K562 (cell line): ENCODE measurements around the gene REPS1. TPM values are rescaled to one million over a fixed set of nuclear protein-coding genes. Genes with fewer than 3 reads are reported as not detected.

Experiments used
- FOXA3 ChIP-seq, 2 experiments: fragments of 450-650 bp in 1 of 2; sonication (generic) in 1 of 2; formaldehyde crosslinking; IDR thresholded peaks in 1 of 2; conservative IDR thresholded peaks in 1 of 2; 2 replicates each; pipeline versions ENCODE4 v1.4.0 to v1.8.0; 2020 to 2022; ENCODE audit warnings: mild to moderate bottlenecking in 2 of 2, missing genetic modification reagents in 1 of 2
- MAX ChIP-seq: sonication (generic); formaldehyde crosslinking; IDR thresholded peaks from 2 replicates; pipeline ENCODE4 v1.9.0; 2022; ENCODE audit warnings: mild to moderate bottlenecking, missing genetic modification reagents
- NFE2 ChIP-seq: IDR thresholded peaks from 2 replicates; pipeline ENCODE4 v1.6.1; 2014; ENCODE audit warnings: antibody characterized with exemption, low read depth
- NR1H2 ChIP-seq: sonication (generic); formaldehyde crosslinking; IDR thresholded peaks from 2 replicates; pipeline ENCODE4 v1.4.0; 2020; ENCODE audit warnings: mild to moderate bottlenecking, missing genetic modification reagents
- RBFOX2 ChIP-seq: fragments of 200-400 bp; formaldehyde crosslinking; IDR thresholded peaks from 2 replicates; pipeline ENCODE4 v1.6.1; 2017; ENCODE audit warnings: low read depth, mild to moderate bottlenecking, low read length, moderate library complexity
- RNF2 ChIP-seq: sonication (generic); IDR thresholded peaks from 2 replicates; pipeline ENCODE4 v1.6.1; 2016
- TFAP4 ChIP-seq: sonication (generic); formaldehyde crosslinking; IDR thresholded peaks from 2 replicates; pipeline ENCODE4 v1.8.0; 2022; ENCODE audit warnings: missing genetic modification reagents, mild to moderate bottlenecking, moderate library complexity, borderline replicate concordance
- ZBTB12 ChIP-seq: fragments of 250-450 bp; sonication (Bioruptor Pico); IDR thresholded peaks from 2 replicates; pipeline ENCODE4 v1.4.0; 2020
- ZFP91 ChIP-seq: sonication (generic); formaldehyde crosslinking; IDR thresholded peaks from 2 replicates; pipeline ENCODE4 v1.8.0; 2022; ENCODE audit warnings: mild to moderate bottlenecking, missing genetic modification reagents
- ZNF431 ChIP-seq: sonication (generic); formaldehyde crosslinking; IDR thresholded peaks from 2 replicates; pipeline ENCODE4 v1.8.0; 2022; ENCODE audit warnings: mild to moderate bottlenecking, missing genetic modification reagents
- polyA plus RNA-seq, 8 experiments: library from polyadenylated mRNA; depleted of rRNA in 4 of 8; stranded (reverse) in 5 of 8; unstranded in 3 of 8; fragments of >200 nt; fragmentation: Nextera tagmentation in 2 of 8; fragmentation: Illumina TruSeq in 1 of 8; extraction: Ambion mirVana in 2 of 8; extraction: Trizol in 1 of 8; gene quantifications; 2 replicates each; pipeline versions ENCODE4 v1.2.1 to v1.2.3, GENCODE V29; 2011 to 2014; ENCODE audit warnings: inconsistent platforms in 1 of 8, missing spikeins in 1 of 8
- total RNA-seq, 7 experiments: library from RNA; depleted of rRNA in 6 of 7; stranded (reverse); fragments of >200 nt in 6 of 7; fragmentation: Illumina TruSeq in 2 of 7; extraction: Trizol in 2 of 7; gene quantifications; 2 replicates each; pipeline versions ENCODE4 v1.2.1 to v1.2.3, GENCODE V29; 2011 to 2021; ENCODE audit warnings: low replicate concordance in 1 of 7

The REPS1 gene
- total and polyA plus RNA-seq, 9 of the 15 experiments (the other 6 are each of a cell fraction or from before 2014, with no cell fraction given): 7.9 to 36.0 (median 27.8) TPM

GRCh38 chr6:139028658-139029469 lies 40.8 kb upstream of the REPS1 start, which contains the start of gene ABRACL (continued):
- TF ChIP-seq ZNF431 (CRISPR knock-in tag) (peak; percentile 64; the same call in 1 of the 2 replicates), ZFP91 (CRISPR knock-in tag) (no peak), NR1H2 (CRISPR knock-in tag) (no peak), RNF2 (0 out of 2 replicates have a peak, but pooled peaks have one; percentile 21), NFE2 (no peak), TFAP4 (peak; percentile 54; the same call in 1 of the 2 replicates), FOXA3 (CRISPR knock-in tag; conservative IDR thresholded peaks at IDR 0.05 in 1 of 2, IDR thresholded peaks at IDR 0.05 in 1 of 2) (0 out of 4 replicates have a peak, but pooled peaks of 1 of the 2 experiments have one; percentile 36), ZBTB12 (CRISPR knock-in tag) (no peak), RBFOX2 (peak; percentile 41; the same call in 1 of the 2 replicates), MAX (peak; percentile 82)
